ENCODE results near the gene RRAGB.
"Not testable (repeated sequence)": the region's sequence is repeated elsewhere in the genome, so short reads cannot be mapped to it uniquely, and the experiment has no call there.

RRAGB gene

DNA sequence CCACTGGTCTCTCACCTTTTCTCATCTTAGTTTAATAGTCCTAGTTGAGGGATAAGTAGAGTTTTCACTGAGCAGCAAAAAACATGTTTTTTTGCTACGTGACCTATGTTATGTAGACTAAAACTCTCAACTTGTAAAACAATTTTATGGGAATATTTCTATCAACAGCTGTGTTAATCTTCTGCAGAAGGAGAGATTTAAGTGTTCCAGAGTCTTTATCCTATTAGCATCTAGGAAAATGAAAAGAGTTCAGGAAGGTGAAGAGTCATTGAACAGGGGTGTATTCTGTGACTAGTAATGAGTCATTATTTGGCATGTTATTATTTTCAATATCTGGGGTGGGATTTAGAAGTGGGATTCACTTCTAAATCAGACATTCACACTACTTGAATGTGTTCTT lies 41.9 kb downstream of the RRAGB start:
- no peak for DNase-seq (ENCODE audit: low read depth in 1 of 2, low spot score in 1 of 2)

DNA sequence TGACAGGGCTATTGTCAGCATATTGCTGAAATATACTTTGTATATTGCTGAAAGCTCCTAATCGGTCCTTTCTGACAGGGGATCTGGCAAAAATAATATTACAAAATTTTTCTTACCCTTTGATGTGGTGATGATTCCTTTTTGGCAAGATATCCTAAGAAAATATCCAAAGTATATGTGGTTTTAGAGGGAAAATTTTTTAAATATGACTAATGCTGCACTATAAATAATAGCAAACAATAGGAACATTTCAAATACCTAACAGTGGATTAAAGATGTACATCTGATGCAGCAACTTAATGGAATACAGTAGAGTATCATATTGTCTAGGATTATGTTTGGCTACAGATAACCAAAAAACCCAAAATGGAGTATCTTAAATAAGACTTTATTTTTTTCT lies 49.6 kb downstream of the RRAGB start:
- no peak for DNase-seq (ENCODE audit: low read depth in 1 of 2, low spot score in 1 of 2)

DNA sequence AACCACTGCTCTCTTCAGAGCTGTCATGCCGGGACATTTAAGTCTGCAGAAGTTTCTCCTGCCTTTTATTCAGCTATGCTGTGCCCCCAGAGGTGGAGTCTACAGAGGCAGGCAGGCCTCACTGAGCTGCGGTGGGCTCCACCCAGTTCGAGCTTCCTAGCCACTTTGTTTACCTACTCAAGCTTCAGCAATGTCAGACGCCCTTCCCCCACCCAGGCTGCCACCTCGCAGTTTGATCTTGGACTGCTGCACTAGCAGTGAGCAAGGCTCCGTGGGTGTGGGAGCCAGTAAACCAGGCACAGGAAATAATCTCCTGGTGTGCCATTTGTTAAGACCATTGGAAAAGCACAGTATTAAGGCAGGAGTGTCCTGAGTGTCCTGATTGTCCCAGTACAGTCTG lies 56.9 kb downstream of the RRAGB start:
- not testable (repeated sequence) for DNase-seq (ENCODE audit: low read depth in 1 of 2, low spot score in 1 of 2)

DNA sequence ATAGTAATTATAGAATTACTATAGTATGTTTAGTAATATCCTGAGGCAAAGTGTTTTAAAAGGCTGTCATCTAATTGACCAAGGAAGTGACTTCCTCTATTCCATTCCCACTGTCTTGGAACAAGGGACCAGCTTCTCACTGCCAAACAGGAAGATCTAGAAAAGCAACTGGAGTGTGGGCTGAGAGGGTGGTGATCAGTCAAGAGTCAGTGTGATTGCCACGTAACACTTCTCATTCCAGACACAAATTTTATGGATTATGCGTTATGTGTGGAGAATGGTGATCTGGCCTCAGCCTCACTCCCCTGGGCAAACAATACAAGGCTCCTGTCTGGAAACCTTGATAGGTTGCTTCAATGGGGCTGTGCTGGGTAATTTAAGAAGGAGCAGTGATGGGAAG lies 60.0 kb downstream of the RRAGB start:
- no peak for DNase-seq (ENCODE audit: low read depth in 1 of 2, low spot score in 1 of 2)

DNA sequence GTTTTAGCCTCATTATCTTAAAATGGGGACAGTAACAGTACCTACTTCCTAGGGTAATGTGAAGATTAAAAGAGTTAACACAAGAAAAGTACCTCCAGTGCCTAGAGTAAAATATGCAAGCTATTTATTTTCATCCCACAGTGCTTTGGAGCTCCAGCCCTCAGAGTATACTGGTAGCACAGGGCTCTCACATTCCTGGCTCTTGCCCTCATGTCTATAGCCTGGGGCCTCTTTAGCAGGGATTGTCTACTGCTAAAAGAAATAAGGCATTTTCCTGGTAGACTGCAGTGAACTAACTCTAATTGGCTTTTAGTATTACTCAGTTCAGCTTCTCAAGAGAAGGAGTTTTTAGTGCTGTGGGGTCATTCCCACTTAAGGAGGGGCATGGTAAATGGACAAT lies 60.8 kb downstream of the RRAGB start:
- DNase-seq (ENCODE audit: low read depth in 1 of 2, low spot score in 1 of 2), result no peak

DNA sequence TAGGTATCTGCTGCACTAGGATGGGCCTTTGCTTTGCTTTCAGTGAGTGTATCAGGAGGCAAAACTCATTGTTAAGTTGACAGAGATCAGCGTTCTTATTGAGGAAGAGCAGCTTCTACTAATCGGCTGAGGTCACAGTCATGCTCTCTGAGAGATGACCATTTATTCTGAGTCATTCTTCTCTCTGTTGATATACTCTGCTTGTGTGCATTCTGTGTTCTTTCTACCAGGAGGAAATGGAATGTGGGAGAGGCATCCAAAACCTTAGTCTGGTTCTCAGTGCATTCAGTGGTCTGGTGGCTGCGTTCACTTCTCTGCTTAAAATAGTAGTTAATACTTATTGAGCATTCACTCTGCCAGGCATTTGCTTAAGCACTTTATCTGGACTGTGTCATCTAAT lies 66.2 kb downstream of the RRAGB start:
- DNase-seq (ENCODE audit: low read depth in 1 of 2, low spot score in 1 of 2), result no peak

DNA sequence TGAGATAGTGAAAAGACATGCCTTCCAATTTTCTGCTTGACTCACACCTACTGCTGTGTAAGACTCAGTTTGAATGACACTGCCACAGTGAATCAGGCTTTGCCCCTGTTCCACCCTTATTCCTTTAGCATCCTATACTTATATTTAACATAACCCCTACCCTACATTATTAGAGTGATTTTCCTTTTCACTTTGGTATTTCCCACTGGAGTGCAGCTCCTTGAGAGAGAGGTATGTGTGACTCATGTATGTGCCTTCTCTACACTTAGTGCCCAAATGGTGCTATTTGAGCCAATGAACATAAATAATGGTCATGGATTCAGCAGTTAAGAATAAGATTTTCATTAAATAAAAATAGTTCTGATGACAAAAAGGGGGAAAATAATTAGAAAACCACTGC lies 69.5 kb downstream of the RRAGB start:
- DNase-seq (ENCODE audit: low read depth in 1 of 2, low spot score in 1 of 2), result no peak

DNA sequence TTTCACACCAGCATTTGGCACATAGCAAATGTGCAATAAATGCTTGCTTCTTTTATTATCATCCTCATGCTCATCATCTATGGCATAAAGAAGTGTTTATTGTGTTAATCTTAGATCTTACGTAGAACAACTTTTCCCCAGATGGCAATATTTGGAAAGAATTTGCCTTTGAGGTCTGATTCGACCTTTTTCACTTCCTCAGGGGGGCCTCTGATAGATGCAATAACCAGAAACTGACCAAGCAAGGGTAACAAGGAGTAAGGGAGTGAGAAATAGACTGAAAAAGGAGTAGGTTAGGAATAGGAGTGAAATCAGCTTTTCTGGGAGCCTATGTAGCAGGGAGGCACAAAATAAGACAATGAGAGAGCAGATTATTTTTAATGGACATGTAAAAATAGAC lies 70.2 kb downstream of the RRAGB start:
- DNase-seq (ENCODE audit: low read depth in 1 of 2, low spot score in 1 of 2), result no peak

DNA sequence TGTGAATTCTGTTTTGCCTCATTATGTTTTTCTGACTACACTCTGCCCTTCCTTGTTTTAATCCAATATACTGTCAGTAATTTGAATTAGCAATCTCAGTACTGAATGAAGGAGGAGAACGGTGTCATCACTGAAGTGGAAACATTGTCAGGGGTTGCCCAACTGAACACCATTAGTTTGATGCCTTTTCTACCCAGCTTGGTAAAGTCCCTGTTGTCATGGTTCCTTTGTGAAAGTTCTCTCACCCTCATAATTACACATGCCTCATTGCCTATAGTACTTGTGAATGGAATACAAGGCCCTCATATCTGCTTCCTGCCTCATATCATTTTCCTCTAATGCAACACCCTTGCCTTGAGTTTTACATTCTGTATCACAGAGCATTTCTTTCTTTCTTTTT lies 76.9 kb downstream of the RRAGB start:
- no peak for DNase-seq (ENCODE audit: low read depth in 1 of 2, low spot score in 1 of 2)

DNA sequence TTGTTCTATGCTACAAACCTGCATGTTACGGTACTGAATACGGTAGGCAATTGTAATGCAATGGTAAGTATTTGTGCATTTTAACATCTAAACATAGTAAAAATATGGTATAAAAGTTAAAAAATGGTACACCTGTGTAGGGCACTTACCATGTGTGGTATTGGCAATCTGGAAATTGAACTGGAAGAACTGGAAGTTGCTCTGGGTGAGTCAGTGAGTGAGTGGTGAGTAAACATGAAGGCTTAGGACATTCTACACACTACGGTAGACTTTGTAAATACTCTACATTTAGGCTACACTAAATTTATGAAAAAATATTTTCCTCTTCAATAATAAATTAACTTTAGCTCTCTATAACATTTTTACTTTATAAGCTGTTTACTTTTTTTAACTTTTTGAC lies 78.9 kb downstream of the RRAGB start:
- DNase-seq (ENCODE audit: low read depth in 1 of 2, low spot score in 1 of 2), result no peak

DNA sequence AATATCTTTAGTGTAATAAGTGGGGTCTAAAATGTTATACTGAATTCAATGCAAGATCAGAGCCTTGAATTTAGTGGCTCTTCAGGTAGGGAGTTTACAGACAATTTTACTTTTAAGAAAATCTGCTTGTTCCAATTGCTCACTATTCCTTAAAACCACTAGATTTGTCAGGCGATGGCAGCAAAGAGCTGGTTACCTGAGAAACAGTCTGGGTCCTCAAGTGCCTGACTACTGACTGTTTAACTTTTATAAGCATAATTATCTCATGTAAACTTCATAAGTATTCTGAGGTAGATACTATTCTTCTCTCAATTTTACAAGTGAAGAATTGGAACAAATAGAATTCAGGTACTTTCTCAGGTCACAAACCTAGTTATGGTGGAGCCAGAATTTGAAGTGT lies 84.3 kb downstream of the RRAGB start:
- DNase-seq (ENCODE audit: low read depth in 1 of 2, low spot score in 1 of 2), result no peak
